ENCODE measurements around the gene CA10.

DNA sequence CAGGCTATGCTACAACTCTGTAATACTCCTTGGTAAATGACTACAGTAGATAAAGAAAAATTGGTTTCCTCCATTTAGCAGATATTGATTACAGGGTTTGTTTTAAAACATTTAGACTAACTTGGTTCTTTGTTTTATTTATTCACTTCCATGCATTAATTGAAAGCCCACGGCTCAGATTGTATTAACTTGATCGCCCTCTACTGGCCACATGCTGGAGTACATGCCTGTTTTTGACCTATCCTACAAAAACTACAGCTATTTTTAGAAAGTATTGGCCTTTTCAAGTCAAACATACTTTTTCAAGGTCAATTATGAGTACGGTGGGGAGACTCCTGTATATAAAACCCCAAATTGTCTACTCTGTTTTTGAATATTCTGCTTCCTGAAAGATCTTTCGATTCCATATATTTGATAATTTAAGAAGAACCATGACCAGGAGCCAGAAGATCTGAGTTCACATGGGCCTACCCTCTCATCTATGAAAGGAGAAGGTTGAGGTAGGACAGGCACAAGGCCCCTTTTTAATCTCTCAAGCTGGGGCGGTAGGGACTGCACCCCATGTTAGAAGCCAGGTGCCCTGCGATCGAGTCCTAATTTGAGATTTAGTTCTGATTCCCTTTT lies 51.8 kb downstream of the CA10 start:
- TF ChIP-seq, protein P1, sequence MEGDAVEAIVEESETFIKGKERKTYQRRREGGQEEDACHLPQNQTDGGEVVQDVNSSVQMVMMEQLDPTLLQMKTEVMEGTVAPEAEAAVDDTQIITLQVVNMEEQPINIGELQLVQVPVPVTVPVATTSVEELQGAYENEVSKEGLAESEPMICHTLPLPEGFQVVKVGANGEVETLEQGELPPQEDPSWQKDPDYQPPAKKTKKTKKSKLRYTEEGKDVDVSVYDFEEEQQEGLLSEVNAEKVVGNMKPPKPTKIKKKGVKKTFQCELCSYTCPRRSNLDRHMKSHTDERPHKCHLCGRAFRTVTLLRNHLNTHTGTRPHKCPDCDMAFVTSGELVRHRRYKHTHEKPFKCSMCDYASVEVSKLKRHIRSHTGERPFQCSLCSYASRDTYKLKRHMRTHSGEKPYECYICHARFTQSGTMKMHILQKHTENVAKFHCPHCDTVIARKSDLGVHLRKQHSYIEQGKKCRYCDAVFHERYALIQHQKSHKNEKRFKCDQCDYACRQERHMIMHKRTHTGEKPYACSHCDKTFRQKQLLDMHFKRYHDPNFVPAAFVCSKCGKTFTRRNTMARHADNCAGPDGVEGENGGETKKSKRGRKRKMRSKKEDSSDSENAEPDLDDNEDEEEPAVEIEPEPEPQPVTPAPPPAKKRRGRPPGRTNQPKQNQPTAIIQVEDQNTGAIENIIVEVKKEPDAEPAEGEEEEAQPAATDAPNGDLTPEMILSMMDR (IDR thresholded peaks at IDR 0.05; ENCODE audit: low read length) = peak; percentile 86
- no peak for TF ChIP-seq EZH2 (IDR thresholded peaks at IDR 0.05; ENCODE audit: borderline replicate concordance, low read length)
